Psoas muscle (tissue), 8 donors: ENCODE results near the gene SLC2A4RG. TPM values are rescaled to one million over a fixed set of nuclear protein-coding genes. Genes with fewer than 3 reads are reported as not detected.

Experiments used
- ATAC-seq, 4 donors: fragments of 200-7000 bp; cut with Tn5 transposase; one replicate each; pipeline ENCODE4 v1.9.1; 2020; ENCODE audit warnings: moderate library complexity in 3 of 4, mild to moderate bottlenecking in 2 of 4
- DNase-seq, 2 donors: peaks; one replicate each; pipeline ENCODE4 v3.0.0-alpha.2; 2020
- H3K27ac ChIP-seq: fragments of 200-600 bp; one replicate; pipeline ENCODE4 v1.8.0; 2022
- H3K27me3 ChIP-seq, 3 donors: fragments of 200-600 bp in 1 of 3; one replicate each; pipeline versions ENCODE4 v1.6.1 to v1.8.0; 2013 to 2022; ENCODE audit warnings: low read length in 2 of 3, mild to moderate bottlenecking in 2 of 3, moderate library complexity in 1 of 3; ENCODE audit not compliant: insufficient read depth in 3 of 3
- H3K36me3 ChIP-seq, 2 donors: fragments of 200-600 bp in 1 of 2; one replicate each; pipeline versions ENCODE4 v1.6.1 to v1.8.0; 2013 to 2022; ENCODE audit warnings: low read depth in 1 of 2, mild to moderate bottlenecking in 1 of 2, moderate library complexity in 1 of 2; ENCODE audit not compliant: insufficient read depth in 1 of 2
- H3K4me1 ChIP-seq: fragments of 200-600 bp; one replicate; pipeline ENCODE4 v1.8.0; 2022
- H3K4me3 ChIP-seq: fragments of 200-600 bp; one replicate; pipeline ENCODE4 v1.8.0; 2022; ENCODE audit warnings: mild to moderate bottlenecking
- H3K9me3 ChIP-seq: fragments of 200-600 bp; one replicate; pipeline ENCODE4 v1.8.0; 2022
- CTCF ChIP-seq: fragments of 200-600 bp; IDR thresholded peaks from one replicate; pipeline ENCODE4 v1.8.0; 2022; ENCODE audit warnings: antibody characterized with exemption
- WGBS, 3 donors: extraction: QIAGEN DNeasy Blood & Tissue Kit; methylation state at CpG; one replicate each; pipeline versions ENCODE4 v1.1.6 to v1.1.7; 2013; 5-methylcytosine and 5-hydroxymethylcytosine counted together
- intact Hi-C, 2 donors: fragments of 100-400 bp; cut with DNase I; formaldehyde crosslinking; loops; one replicate each; pipeline versions ENCODE4 v1.11.0 to v1.14.2; 2022
- polyA plus RNA-seq, 3 donors: library from polyadenylated mRNA; stranded (reverse); fragments of 200-250 nt; gene quantifications; one replicate each; pipeline ENCODE4 v1.2.3, GENCODE V29; 2013
- total RNA-seq, 4 donors: library from RNA; stranded (reverse); fragmentation: NEBNext Ultra II Directional in 2 of 4; extraction: Animal tissue kit (Norgen Biotek cat#: 25700) in 2 of 4; gene quantifications; one replicate each; pipeline versions ENCODE4 v1.2.1 to v1.2.4, GENCODE V29; 2021 to 2023
- donor health status: healthy with polysubstance abuse.
- donor health status: DM: no; HTN: no; CAD: no; lungs with moderate emphysema.
- donor health status: Bipolar disorder and iron deficiency.
- donor health status: healthy.
- donor health status: DM: yes; HTN: yes; CAD: no.
- donor health status: DM: no; HTN: no; CAD: no.
- donor health status: DM: no; HTN: no; CAD: no.
- donor health status: DM: yes; HTN: yes; CAD: no.

SLC2A4RG gene
- total and polyA plus RNA-seq, 7 donors = 27.1 to 79.1 (median 43.7) TPM

- H3K36me3 ChIP-seq = peaks cover 0 to 24% of the 10 kb centered on the region in 2 donors
- H3K4me1 ChIP-seq = peaks cover 1% of the 10 kb centered on the region
- no peaks in the 10 kb centered on the region for H3K9me3 ChIP-seq
- DNase-seq (peak in 1 of 2 donors; percentile 55), ATAC-seq (no peak)
- 92 to 93% (median 92%) methylated on average over 45 to 47 of the region's 47 CpGs for WGBS, 3 donors
- no peaks in the 10 kb centered on the region for H3K27me3 ChIP-seq
- H3K4me3 ChIP-seq = no peak overlapping the region
- intact Hi-C loops = no loop called here
- TF ChIP-seq CTCF = no peak
- no peak overlapping the region for H3K27ac ChIP-seq
Measured at GRCh38 chr20:63746751-63747315, 7.3 kb downstream of the SLC2A4RG start.

GRCh38 chr20:63747622-63748069, 8.1 kb downstream of the SLC2A4RG start:
- Histone ChIP-seq H3K4me3 (no peak overlapping the region), H3K4me1 (no peaks in the 10 kb centered on the region), H3K27me3 (no peaks in the 10 kb centered on the region), H3K36me3 (peaks cover 0 to 16% of the 10 kb centered on the region in 2 donors), H3K27ac (no peak overlapping the region), H3K9me3 (no peaks in the 10 kb centered on the region)
- TF ChIP-seq CTCF = no peak
- peak in 1 of 4 donors; percentile 6 for ATAC-seq
- peak in 1 of 2 donors; percentile 46 for DNase-seq
- intact Hi-C loops = no loop called here
- 77 to 79% (median 77%) methylated on average over 10 to 13 of the region's 13 CpGs for WGBS, 3 donors

DNA sequence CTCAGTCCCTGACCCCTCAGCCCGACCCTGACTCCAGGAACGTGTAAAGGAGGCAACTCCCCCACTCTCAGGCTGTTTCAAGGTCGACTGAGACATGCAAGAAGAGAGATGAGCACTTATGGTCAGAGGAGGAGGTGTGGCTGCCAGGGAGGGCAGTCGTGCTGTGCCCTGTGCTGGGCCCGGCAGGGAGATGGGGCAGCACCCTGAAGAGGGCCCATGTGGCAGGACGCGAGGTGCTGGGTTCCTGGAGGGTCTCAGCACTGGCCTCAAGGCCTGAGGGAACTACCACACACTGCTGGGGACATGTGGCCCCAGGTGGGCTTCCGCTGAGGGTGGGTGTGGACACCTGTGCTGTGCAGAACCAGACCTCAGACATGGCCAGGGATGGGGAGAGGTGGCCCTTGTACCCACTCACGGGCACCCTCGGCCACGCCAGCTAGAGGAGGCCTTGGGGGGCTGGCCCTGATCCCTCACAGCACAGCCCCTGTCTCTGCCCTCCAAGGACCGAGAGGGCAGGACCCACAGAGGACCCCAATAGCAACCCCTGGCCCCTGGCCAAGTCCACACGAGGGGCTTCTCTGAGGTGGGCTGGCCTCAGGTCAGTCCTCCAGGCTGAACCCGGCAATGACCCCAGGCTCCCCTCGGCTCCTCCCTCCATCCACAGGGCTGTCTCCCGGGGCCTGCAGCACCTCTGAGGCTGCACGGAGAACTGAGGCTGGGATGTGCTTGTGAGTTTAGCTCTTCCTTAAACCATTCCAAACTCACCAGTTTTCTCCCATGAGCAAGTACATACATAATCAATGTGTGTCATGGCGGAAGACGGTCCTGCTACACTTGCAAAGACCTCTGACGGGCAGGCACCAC, 8.7 kb downstream of the SLC2A4RG start:
- no peak for TF ChIP-seq CTCF
- ATAC-seq = no peak
- Histone ChIP-seq H3K27ac (no peak overlapping the region), H3K9me3 (no peaks in the 10 kb centered on the region), H3K27me3 (no peaks in the 10 kb centered on the region), H3K4me1 (no peaks in the 10 kb centered on the region), H3K36me3 (peaks cover 0 to 9% of the 10 kb centered on the region in 2 donors), H3K4me3 (no peak overlapping the region)
- WGBS, 3 donors = 75 to 89% (median 77%) methylated on average over 19 to 20 of the region's 20 CpGs
- intact Hi-C loops = no loop called here
- peak in 1 of 2 donors; percentile 54 for DNase-seq

DNA sequence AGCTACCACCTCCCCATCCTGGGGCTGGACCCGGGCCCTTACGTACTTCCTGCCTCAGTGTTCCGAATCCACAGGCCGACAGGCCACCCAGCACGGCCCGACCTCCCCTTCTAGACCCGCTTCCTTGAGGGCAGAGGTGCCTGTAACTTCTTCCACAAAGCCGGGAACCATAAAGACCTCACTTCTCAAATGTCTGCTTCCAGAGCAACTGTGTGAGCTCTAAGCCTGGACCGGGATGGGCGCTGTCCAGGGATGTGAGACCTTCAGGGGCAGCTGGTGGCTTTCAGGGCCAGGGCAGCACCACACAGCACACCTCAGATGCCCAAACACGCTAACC, 9.3 kb downstream of the SLC2A4RG start:
- Histone ChIP-seq H3K36me3 (peaks cover 0 to 3% of the 10 kb centered on the region in 2 donors), H3K4me1 (no peaks in the 10 kb centered on the region), H3K4me3 (no peak overlapping the region), H3K27me3 (no peaks in the 10 kb centered on the region), H3K27ac (no peak overlapping the region), H3K9me3 (no peaks in the 10 kb centered on the region)
- DNase-seq (peak in 1 of 2 donors; percentile 51), ATAC-seq (no peak)
- WGBS, 3 donors = 88 to 90% (median 89%) methylated on average over 11 of the region's 11 CpGs
- intact Hi-C loops = no loop called here
- no peak for TF ChIP-seq CTCF
